HG02981 (cell line): ENCODE results near the gene MEIS2.

ENCODE experiments used
- ATAC-seq: cut with Tn5 transposase; IDR thresholded peaks from one replicate; pipeline ENCODE4 v1.9.1; 2021; ENCODE audit warnings: mild to moderate bottlenecking, moderate library complexity; ENCODE audit not compliant: unreplicated experiment

Gene MEIS2

GRCh38 chr15:37041836-37042235, 58.5 kb downstream of the MEIS2 start:
- no peak for ATAC-seq

GRCh38 chr15:37041042-37041441, 59.3 kb downstream of the MEIS2 start:
- ATAC-seq = no peak

- no peak for ATAC-seq
Observed at GRCh38 chr15:37040072-37040742, 60.1 kb downstream of the MEIS2 start.

GRCh38 chr15:37038716-37039106, 61.6 kb downstream of the MEIS2 start:
- no peak for ATAC-seq

- no peak for ATAC-seq
Observed at GRCh38 chr15:37037850-37038715, 62.3 kb downstream of the MEIS2 start.

GRCh38 chr15:37037071-37037655, 63.2 kb downstream of the MEIS2 start:
- no peak for ATAC-seq

GRCh38 chr15:37034835-37035748, 65.3 kb downstream of the MEIS2 start:
- no peak for ATAC-seq

GRCh38 chr15:37034392-37034791, 66.0 kb downstream of the MEIS2 start:
- ATAC-seq = no peak

GRCh38 chr15:37032091-37032775, 68.1 kb downstream of the MEIS2 start:
- ATAC-seq = no peak

- ATAC-seq = no peak
Observed at GRCh38 chr15:37031198-37031597, 69.2 kb downstream of the MEIS2 start.

GRCh38 chr15:37028625-37029296, 71.6 kb downstream of the MEIS2 start:
- ATAC-seq = no peak

GRCh38 chr15:37020852-37021251, 79.5 kb downstream of the MEIS2 start:
- ATAC-seq = no peak

GRCh38 chr15:37019479-37020433, 80.6 kb downstream of the MEIS2 start:
- no peak for ATAC-seq

GRCh38 chr15:37017031-37017625, 83.2 kb downstream of the MEIS2 start:
- no peak for ATAC-seq

- no peak for ATAC-seq
Observed at GRCh38 chr15:37016231-37016630, 84.1 kb downstream of the MEIS2 start.

- ATAC-seq = no peak
Observed at GRCh38 chr15:37015451-37015850, 84.9 kb downstream of the MEIS2 start.

GRCh38 chr15:37015035-37015434, 85.3 kb downstream of the MEIS2 start:
- no peak for ATAC-seq

GRCh38 chr15:37014566-37014965, 85.8 kb downstream of the MEIS2 start:
- ATAC-seq = no peak
